Cardiac septum (tissue), 1 donor: ENCODE results near the gene GATA3. TPM values are rescaled to one million over a fixed set of nuclear protein-coding genes. Genes with fewer than 3 reads are reported as not detected.
"Not testable (repeated sequence)": the region's sequence is repeated elsewhere in the genome, so short reads cannot be mapped to it uniquely, and the experiment has no call there.

ENCODE experiments used
- DNase-seq: peaks from one replicate; pipeline ENCODE4 v3.0.0-alpha.2; 2020; ENCODE audit warnings: low spot score
- intact Hi-C: fragments of 100-400 bp; cut with DNase I; formaldehyde crosslinking; loops from one replicate; pipeline ENCODE4 v1.14.0; 2022
- long read RNA-seq: library from polyadenylated mRNA; unstranded; transcript quantifications from one replicate; pipeline ENCODE4 v2.0.0, GENCODE V29; 2021
- total RNA-seq: library from RNA; stranded (reverse); fragmentation: NEBNext Ultra II Directional; extraction: Animal tissue kit (Norgen Biotek cat#: 25700); gene quantifications from one replicate; pipeline ENCODE4 v1.2.1, GENCODE V29; 2021
- donor health status: DM: no; HTN: no; CAD: no.

Gene GATA3
- total RNA-seq: 1.2 TPM
- long read RNA-seq: 0 reads

DNA sequence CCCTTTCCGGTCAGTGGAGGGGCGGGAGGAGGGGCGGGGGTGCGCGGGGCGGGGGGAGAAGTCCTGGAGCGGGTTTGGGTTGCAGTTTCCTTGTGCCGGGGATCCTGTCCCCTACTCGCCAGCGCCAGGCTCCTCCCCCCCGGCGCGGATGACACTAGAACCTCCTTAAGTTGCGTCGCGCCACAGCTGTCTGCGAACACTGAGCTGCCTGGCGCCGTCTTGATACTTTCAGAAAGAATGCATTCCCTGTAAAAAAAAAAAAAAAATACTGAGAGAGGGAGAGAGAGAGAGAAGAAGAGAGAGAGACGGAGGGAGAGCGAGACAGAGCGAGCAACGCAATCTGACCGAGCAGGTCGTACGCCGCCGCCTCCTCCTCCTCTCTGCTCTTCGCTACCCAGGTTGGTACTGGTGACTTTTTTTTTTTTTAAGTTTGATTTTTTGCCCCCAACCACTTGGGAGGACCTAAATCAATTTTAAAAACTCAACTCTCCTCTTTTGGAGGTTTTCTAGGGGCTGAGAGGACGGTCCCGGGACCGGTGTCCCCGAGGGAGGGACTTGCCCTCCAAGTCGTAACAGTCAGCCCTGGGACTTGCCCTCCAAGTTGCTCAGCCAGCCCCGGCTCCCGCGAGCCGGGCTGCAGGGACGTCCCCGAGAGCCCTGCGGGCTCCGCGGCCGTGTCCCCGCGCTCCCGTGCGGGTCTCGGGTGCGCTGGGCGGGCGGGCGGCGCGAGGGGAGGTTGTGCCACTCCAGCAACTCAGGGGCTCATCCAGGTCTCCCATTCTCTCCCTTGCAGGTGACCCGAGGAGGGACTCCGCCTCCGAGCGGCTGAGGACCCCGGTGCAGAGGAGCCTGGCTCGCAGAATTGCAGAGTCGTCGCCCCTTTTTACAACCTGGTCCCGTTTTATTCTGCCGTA, at the start of gene GATA3:
GATA3 (plus strand) TSS at position 195 of the 914 bp plus-strand sequence. CDS start 968 bp downstream, outside the sequence.
- no peak for DNase-seq
- intact Hi-C loops: no loop called here

DNA sequence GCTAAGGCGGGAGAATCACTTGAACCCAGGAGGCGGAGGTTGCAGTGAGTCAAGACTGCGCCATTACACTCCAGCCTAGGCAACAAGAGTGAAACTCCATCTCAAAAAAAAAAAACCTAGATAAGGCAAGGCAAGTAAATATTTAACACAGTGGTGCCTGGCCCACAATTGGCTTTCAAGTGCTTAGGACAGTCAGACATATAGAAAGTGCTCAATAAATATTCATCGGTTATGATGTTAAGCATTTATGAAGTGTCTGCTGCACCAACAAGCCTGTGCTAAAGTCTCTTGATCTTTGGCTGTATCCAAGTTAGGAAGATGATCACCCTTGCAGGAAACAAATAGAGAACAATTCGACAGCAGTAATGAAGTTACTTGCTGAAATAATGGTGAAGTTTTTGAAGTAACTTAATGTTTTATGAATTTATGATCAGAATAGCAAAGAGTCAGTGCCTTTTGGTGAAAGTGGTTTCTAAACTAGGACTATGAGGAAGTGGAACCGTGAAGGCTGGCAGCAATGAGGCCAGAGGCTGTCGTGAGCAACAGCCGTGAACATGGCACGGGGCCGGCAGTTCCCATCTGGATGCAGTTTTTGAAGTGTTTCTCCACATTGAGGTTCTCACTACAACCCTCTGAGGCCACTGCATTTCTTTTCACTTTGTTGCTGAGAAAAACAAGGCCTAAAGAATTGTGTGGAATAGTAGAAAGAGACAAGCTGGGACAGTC, 48.1 kb upstream of the GATA3 start:
- no peak for DNase-seq
- intact Hi-C loops: no loop called here

DNA sequence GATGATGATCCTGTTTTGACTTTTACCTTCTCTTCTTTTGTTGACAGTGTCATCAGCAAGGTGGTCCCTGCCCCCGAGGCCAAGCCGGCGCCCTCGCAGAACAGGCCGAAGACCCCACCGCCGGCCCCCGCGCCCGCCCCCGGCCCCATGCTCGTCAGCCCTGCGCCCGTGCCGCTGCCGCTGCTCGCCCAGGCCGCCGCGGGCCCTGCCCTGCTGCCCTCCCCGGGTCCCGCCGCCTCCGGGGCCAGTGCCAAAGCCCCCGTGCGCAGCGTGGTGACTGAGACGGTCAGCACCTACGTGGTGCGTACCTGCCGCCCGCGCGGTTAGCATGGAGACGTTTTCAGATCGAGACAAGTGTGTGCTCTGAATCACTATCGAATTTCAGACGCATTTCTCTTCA, 45.5 kb upstream of the GATA3 start:
- intact Hi-C loops: no loop called here
- no peak for DNase-seq

DNA sequence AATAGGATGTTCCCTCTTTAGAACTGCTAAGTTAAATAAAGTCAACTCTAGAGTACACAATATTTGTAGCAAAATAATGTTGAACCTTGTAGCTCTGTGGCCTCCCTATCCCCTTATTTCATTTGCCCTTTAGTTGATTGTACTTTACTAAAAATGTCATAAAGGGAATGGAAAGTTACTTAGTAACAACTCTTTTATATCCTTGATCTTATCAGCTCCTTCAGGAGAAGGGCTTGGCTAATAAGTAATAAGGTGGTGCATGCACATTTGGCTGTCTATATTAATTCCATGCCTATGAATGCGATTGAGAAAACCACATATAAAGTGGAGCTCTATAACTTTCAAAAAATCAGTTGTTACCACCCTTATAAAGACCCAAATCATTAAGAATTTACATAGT, 41.5 kb upstream of the GATA3 start:
- intact Hi-C loops: no loop called here

DNA sequence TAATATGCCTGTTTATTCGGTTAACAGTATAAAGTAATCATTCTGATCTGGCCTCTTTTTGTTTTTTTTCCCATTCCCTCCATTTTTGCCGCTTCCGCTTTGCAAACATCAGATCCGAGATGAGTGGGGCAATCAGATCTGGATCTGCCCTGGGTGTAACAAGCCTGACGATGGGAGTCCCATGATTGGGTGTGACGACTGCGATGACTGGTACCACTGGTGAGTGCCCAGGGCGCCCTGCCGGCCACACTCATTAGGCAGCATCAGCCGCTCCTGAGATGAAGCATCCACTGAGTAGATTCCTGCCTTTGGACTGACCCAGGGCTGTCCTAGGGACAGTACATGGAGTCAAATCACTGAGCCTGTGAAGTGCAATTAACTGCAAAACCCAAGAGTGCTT, 40.9 kb upstream of the GATA3 start:
- DNase-seq: no peak
- intact Hi-C loops: no loop called here

More for the DNA sequence above, 41.5 kb upstream of the GATA3 start:
- no peak for DNase-seq

DNA sequence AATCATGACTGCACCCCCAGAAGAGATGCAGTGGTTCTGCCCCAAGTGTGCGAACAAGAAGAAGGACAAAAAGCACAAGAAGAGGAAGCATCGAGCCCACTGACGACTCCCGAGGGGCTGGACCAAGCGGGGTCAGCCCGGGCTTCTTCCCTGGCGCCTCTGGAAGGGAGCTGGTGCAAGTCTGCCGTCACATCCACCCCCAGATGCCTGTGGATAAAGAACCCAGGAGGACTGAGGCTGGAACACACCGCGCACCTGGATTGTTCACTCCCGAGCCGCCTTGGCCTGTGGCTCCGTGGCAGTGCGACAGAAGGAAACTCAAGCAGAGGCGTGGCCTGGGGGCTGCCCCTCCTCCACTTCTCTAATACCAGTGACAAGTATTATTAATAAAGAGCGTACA, 39.8 kb upstream of the GATA3 start:
- intact Hi-C loops: no loop called here
- no peak for DNase-seq

DNA sequence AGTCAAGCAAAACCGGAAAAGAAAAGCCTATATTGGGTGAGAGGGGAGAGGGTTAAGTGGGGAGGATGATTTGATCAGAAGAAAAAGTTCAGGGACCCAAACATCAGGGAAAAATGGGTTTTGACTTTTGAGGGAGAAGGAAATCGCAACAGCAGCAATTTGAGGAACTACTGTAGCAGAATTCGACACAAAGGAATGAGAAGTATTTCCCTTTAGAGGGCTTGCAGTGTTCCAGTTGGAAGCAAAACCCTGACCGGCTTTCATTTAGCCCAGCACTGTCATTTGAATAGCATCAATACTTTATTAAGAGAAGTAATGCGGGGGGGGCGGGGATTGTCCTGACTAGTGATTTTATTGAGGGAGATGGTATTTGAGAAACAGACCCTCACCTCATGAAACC, 37.2 kb upstream of the GATA3 start:
- intact Hi-C loops: no loop called here
- DNase-seq: no peak

DNA sequence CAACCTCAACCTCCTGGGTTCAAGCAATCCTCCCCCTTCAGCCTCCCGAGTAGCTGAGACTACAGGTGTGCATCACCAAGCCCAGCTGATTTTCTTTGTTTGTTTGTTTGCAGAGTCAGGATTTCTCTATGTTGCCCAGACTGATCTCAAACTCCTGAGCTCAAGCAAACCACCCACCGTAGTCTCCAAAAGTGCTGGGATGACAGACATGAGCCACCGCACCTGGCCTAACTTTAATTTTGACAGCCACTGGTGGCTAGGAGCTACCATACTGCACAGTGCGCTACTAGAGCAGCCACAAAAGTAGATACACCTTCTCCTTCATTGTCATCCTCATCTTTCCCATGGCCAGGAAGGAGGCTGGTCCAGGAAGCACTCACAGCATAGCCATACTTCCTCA, 31.2 kb upstream of the GATA3 start:
- DNase-seq: no peak
- intact Hi-C loops: no loop called here

DNA sequence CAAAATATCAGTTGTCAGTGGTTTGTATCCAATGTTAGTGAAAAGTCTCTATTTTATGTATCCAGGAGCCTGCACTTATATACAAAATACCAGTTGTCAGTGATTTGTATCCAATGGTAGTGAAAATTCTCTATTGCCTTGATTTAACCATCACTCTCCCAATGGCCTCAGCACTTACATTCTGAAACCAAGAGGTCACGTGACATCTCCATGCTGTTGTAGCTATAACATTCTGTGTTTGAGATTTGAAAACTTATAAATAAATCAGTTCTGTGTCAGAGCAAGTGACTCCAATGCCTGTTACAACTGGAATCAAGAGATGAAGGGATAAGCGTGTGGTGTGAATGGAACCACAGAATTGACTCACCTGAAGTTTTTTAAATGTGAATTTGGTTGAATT, 30.6 kb upstream of the GATA3 start:
- no peak for DNase-seq
- intact Hi-C loops: no loop called here

DNA sequence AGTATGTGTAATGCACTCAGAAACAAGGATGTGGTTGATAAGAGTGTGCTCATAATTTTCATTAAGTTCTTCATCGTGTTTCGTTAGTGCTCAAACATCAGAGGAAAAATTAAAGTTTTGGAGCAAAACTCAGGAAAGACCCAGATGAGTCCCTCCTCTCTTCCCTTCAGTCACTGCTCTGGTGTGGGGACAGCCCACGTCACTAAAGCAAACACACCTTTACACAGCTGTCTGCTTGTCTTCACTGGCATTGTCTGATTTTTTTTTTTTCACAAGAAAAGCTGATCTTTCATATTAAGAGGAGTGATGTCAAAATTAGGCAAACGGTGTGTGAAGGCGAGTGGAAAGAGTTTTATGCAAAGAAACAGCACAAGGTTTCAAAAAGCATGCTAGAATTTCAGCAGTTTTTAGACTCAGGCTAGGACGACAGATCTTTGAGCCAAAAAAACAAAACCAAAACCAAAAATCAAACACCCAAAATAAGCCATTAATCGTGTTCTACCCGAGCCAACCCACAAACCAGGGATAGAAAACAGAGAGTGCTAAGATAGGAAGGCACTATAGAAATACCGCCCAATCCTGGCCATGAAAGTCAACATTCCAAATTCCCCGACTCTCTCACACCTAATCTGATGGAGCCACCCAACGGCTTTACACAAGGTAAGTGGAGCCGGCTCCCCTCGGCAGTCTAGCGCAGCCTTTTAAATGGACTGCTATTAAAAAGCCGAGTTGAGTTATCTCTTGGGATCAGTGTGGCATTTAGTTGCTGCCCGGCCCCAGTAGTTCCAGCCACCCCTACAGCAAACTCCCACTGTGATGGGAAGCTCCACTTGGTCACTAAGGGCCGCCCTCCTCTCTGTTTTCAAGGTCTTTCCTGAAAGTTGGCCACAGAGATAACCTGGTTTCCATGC, 27.9 kb upstream of the GATA3 start:
- intact Hi-C loops: no loop called here
- no peak for DNase-seq

DNA sequence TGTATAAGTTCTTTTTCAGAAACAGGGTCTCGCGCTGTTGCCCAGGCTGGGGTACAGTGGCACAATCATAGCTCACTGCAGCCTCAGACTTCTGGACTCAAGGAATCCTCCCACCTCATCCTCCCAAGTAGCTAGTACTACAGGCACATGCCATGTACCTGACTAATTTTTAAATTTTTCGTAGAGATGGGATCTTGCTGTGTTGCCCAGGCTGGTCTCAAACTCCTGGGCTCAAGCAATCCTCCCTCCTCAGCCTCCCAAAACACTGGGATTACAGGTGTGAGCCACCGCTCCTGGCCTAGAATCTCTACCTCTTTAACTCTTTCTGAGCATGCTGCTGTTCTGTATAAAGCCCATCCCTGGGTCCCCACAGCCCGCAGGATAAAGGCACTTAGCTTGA, 23.3 kb upstream of the GATA3 start:
- intact Hi-C loops, DNase-seq: not testable (repeated sequence)

DNA sequence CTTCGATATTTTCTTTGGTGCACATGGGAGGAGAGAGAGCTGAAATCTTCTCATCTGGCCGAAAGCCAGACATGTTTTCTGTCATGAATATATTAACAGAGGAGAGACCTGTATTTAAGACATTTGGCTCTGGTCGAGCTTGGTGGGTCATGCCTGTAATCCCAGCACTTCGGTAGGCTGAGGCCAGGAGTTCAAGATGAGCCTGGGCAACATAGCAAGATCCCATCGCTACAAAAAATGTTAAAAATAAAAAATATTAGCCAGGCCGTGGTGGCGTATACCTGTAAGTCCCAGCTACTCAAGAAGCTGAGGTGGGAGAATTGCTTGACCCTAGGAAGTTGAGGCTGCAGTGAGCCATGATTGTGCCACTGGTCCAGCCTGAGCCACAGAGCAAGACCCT, 21.9 kb upstream of the GATA3 start:
- DNase-seq: no peak
- intact Hi-C loops: no loop called here

DNA sequence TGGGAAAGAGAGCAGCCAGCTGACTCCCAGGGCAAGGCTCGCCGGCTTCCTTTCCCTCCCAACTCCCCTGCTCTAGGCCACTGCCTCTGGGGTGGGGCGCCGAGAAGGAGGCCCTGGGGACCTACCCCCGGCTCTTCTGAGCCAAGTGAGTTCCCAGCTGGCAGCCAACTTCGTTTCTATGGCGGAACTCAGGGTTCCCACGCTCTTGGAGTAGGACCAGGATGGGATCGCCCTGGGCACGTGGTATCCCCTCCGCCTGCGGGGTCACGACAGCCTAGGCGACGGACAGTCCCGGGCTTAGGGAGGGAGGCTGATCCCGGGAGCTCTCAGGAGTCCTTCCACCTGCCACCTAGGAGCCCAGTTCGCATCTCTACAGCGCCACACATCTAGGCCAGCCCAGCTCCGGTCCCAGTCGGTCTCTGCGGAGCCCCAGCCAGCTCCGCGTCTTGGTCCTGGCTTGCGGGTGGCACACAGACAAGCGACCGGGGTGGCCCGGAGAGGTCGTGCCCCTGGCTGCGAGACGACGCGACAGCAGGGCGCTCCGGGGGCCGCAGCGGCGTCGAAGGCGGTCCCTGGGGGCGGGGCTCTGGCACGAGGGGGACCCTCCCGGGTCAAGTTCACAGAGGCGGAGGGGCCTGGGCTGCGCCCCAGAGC, 20.5 kb upstream of the GATA3 start:
- intact Hi-C loops: no loop called here
- no peak for DNase-seq

DNA sequence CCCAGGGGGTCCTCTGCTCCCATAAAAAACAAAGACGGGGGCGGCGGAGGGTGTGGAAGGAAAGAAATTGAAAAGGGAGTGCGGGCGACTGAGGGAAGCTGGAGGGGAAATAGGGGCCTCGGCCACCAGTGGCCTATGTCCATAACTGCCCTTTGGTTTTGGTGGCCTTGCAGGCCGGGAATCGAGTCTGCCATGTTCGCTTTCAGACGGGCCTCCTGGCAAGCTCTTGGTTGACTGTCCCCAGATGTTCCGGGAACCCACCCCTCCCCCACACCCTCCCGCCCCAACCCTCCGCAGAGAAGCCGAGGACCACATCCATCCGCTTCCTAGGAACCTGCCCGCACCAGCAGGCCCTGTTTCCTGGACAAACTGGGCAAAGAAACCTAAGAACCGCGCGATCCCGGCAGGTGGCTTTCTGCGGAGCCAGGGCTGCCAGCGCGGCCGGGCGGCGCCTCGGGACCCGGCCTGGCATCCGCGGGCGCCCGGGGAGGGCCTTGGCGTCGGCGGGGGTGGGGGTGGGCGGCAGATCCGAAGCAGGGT, 20.0 kb upstream of the GATA3 start:
- no peak for DNase-seq
- intact Hi-C loops: no loop called here

DNA sequence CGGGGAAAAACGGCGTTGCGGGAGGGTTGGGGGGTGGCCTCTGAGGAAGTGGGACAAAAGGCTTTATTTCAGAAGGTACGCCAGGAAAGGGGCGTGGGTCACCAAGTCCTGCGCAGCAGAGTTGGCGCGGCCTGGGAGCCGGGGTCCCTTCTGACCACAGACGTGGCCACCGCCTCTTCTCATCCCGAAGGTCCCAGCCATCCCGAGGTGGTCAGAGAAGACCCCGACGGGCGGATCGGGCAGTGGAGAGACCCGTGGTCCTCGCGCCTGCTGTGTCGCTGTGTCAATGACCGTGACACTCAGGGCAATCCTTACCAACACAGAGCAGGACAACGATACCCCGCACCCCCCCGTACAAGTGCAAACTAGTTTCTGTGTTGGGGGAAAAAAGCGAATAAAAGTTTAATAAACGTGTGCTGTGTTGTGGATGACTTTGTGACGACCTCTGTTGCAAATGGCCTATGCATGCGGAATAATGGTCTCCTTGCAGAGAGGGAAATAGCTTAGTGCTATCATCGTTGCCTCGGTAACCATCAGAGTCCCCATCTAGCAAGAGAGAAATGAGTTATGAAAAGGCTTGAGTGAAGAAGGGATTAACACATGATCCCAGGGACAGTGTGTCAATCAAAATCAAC, 19.4 kb upstream of the GATA3 start:
- DNase-seq: no peak
- intact Hi-C loops: no loop called here

DNA sequence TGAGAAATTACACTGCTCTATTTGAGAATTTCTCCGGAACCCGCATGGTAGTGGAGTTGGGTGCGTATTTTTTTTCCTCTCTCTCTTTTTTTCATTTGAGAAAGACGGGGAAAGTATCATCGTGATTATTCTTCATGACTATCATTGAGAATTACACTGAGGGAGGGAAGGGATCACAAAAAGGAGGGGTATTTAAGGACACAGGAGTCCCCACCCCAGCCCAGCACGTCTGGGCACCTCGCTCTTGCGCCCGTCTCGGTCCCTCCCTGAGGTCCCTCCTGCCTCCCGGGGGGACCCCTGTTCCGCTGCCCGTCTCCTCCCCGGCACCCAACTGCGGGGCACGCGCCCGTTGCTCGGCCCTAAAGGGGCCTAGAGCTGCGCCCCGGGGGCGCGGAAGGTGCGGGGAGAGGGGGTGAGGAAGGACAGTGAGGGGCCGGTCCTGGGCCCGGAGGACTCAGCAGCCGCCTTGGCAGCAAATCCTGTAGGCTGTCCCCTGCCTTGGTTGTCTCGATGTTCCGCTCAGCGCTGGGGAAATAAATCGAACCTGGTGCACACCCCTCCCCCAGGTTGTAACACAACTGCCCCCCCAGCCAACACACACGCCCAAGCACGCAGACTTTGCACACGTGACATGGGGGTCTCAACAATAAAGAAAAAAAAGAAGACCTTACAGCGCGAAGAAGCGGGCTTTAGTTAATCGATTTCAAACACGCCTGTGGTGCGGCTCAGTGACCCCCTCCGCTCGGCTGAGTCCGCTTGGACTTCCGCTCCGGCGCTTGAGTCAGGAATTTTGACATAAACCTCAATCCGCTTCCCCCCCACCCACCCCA, 18.6 kb upstream of the GATA3 start:
- no peak for DNase-seq
- intact Hi-C loops: no loop called here

DNA sequence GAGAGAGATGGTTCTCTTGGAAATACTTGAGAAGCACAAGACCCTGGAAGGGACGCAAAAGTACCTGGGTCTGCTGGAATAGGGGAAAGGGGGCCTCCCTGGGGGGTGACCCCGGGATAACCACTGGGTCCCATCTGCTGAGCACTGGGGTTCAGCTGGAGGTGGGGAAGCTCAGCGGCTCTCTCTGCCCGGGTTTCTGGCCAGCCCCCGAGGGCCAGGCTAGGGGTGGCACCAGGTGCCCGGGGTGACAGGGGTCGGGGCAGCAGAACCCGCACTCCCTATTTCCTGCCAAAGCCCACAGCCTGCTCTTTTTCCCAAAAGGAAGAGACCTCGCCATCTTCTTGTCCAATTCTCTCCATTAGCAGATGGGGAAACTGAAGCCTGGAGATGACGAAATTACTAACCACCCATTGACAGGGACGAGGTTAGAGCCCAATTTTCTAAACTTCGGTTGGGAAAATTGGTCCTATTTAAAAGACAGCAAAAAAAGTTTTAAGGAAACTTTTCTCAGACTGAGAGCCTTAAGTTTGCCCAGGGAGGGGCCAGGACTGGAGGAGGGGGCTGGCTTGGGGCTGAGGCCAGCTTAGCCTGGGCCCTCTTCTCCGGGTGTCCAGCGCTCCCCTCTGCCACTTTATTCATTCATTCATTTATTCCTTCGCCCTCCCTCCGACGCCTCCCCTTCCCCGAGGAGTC, 17.8 kb upstream of the GATA3 start:
- intact Hi-C loops: no loop called here

More for the DNA sequence above, 17.8 kb upstream of the GATA3 start:
- DNase-seq: no peak
